Central memory CD8-positive, alpha-beta T cell (primary cell): ENCODE data around the gene NFU1.
"Not testable (repeated sequence)": the region's sequence is repeated elsewhere in the genome, so short reads cannot be mapped to it uniquely, and the experiment has no call there.

Experiments used
- ATAC-seq: fragments of 150-1000 bp; cut with Tn5 transposase; replicated peaks from 2 replicates; pipeline ENCODE4 v1.10.0; 2022; ENCODE audit warnings: mild to moderate bottlenecking, moderate FRiP score, moderate number of reproducible peaks; ENCODE audit not compliant: poor library complexity, severe bottlenecking; ENCODE audit errors: extremely low read depth
- DNase-seq, 2 donors: peaks; one replicate each; pipeline ENCODE4 v3.0.0; 2021; ENCODE audit warnings: low spot score in 2 of 2
- H3K27ac Mint-ChIP-seq: one replicate; pipeline ENCODE4 v1.8.0; 2022; ENCODE audit warnings: low read depth, mild to moderate bottlenecking, moderate library complexity, mixed read lengths
- H3K27me3 Mint-ChIP-seq: one replicate; pipeline ENCODE4 v1.8.0; 2022; ENCODE audit warnings: mixed read lengths
- H3K36me3 Mint-ChIP-seq: one replicate; pipeline ENCODE4 v1.8.0; 2022; ENCODE audit warnings: mild to moderate bottlenecking, moderate library complexity, mixed read lengths; ENCODE audit not compliant: insufficient read depth
- H3K4me1 Mint-ChIP-seq: one replicate; pipeline ENCODE4 v1.8.0; 2022; ENCODE audit warnings: mixed read lengths
- H3K4me3 Mint-ChIP-seq: one replicate; pipeline ENCODE4 v1.8.0; 2022; ENCODE audit warnings: mild to moderate bottlenecking, moderate library complexity, mixed read lengths
- H3K9me3 Mint-ChIP-seq: one replicate; pipeline ENCODE4 v1.8.0; 2022; ENCODE audit warnings: mixed read lengths

NFU1 gene

DNA sequence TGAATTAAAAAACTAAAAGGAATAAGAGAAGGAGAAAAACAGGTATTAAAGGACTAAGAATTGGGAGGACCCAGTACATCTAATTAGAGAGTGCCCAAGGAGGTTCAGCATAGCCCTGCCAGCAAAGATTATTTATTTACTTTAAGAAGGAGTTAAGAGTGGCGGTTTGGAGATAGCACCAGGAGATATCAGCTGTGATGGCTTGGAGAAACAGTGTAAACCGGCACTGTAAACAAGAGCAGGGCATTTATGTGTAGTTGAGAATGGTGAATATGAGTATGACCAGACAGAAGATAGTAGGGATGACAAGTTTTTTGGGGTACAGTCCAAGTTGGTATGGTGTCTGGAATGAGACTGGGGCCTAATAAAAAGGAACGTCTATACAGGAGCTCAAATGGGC, 6.4 kb upstream of the NFU1 start:
- not testable (repeated sequence) for H3K36me3 Mint-ChIP-seq, H3K4me3 Mint-ChIP-seq, DNase-seq, H3K27ac Mint-ChIP-seq, H3K4me1 Mint-ChIP-seq, ATAC-seq, H3K27me3 Mint-ChIP-seq, H3K9me3 Mint-ChIP-seq

DNA sequence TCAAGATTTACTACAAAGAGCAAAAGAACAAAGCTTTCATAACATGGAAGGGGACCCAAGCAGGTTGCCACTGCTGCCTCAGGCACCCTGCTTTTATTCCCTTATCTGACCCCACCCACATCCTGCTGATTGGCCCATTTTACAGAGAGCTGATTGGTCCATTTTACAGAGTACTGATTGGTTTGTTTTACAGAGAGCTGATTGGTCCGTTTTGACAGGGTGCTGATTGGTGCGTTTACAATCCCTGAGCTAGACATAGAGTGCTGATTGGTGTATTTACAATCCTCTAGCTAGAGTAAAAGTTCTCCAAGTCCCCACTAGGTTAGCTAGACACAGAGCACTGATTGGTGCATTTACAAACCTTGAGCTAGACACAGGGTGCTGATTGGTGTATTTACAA, 2.3 kb upstream of the NFU1 start:
- not testable (repeated sequence) for ATAC-seq, H3K27me3 Mint-ChIP-seq, H3K9me3 Mint-ChIP-seq, H3K4me3 Mint-ChIP-seq, H3K36me3 Mint-ChIP-seq, DNase-seq
- H3K4me1 Mint-ChIP-seq: peaks cover 28% of the 10 kb centered on the region
- H3K27ac Mint-ChIP-seq: peak overlapping the region; percentile 94

DNA sequence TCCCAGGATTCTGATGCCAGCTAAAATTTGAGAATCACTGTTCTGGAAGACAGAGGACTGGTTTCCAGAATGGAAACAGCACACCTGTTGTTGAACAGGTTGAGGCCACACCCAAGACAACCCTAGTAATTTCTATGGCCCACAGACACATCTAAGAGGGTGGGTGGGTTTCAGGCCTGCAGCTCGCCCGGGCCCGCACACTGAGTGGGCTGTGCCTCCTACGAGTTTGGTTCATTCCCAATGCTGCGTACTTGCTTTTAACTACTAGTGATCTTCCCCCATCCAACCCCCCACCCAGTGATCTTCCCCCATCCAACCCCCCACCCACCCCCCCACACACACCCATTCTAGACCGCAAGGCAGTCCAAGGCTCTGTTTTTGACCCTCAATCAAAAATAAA, 1.3 kb upstream of the NFU1 start:
- H3K36me3 Mint-ChIP-seq: peaks cover 9% of the 10 kb centered on the region
- H3K27ac Mint-ChIP-seq: peak overlapping the region; percentile 94
- H3K9me3 Mint-ChIP-seq: no peaks in the 10 kb centered on the region
- H3K4me1 Mint-ChIP-seq: peaks cover 34% of the 10 kb centered on the region
- DNase-seq: no peak
- no peak for ATAC-seq
- H3K27me3 Mint-ChIP-seq: no peaks in the 10 kb centered on the region
- H3K4me3 Mint-ChIP-seq: peak overlapping the region; percentile 14

DNA sequence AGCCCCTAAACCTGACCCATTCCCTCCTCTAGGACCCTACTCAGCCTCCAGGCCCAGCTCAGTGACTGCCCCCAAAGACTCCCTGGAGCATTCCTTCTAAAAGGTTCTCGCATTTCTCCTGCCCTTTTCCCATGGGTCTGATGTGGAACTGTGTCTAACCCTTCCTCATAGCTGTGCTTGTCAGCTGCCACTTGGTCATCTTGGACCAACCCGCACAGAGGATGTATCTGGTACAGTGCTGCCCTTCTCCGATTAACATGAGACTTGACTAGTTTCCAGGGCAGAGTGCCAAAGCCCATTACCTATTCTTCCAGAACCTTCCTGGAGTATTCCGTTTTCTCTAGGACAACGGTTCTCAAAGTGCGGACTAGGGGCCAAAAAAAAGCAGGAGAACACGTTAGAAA, 518 bp upstream of the NFU1 start:
- no peaks in the 10 kb centered on the region for H3K27me3 Mint-ChIP-seq
- peak overlapping the region; percentile 94 for H3K27ac Mint-ChIP-seq
- H3K9me3 Mint-ChIP-seq: no peaks in the 10 kb centered on the region
- ATAC-seq: no peak
- no peak for DNase-seq
- peaks cover 34% of the 10 kb centered on the region for H3K4me1 Mint-ChIP-seq
- H3K4me3 Mint-ChIP-seq: peak overlapping the region; percentile 83
- peaks cover 9% of the 10 kb centered on the region for H3K36me3 Mint-ChIP-seq

DNA sequence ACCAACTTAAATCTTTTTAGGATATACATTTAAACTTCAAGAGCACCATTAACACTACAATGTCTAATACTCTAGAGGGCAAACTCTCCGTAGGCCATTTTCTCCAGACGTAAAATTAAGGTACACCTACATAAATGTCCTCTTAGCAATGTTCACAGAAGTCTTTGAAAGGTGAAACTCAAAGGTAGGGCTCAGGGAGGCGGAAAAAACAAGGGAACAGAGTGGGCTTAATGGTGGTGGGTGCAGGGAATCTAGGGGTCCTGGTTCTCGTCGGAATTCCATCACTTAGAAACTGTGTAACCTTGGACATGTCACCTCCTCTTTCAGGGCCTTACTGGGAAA, 668 bp downstream of the NFU1 start:
- Mint-ChIP-seq H3K27me3 (no peaks in the 10 kb centered on the region), H3K27ac (peak overlapping the region; percentile 94), H3K4me3 (peak overlapping the region; percentile 83), H3K9me3 (no peaks in the 10 kb centered on the region), H3K36me3 (peaks cover 12% of the 10 kb centered on the region), H3K4me1 (peaks cover 34% of the 10 kb centered on the region)
- no peak for DNase-seq
- ATAC-seq: peak; percentile 5

DNA sequence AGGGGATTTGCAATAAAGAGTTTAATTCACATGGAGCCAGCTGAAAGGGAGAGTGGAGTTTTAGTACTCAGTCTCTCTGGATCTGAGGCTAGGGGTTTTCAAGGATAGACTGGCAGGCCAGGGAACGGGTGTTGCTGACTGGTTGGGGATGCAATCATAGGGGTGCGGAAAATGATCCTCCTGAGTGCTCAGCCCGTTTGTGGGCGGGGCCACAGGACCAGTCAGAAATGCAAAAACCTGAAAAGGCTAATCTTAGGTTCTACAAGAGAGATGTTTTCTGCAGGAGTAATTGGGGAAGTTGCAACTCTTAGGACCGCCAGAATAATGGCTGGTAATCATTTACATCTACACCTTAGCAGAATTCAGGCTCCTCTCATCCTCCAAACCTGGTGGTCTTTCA, 2.5 kb downstream of the NFU1 start:
- Mint-ChIP-seq H3K27me3 (no peaks in the 10 kb centered on the region), H3K4me1 (peaks cover 34% of the 10 kb centered on the region), H3K27ac (no peak overlapping the region), H3K9me3 (no peaks in the 10 kb centered on the region), H3K36me3 (peaks cover 18% of the 10 kb centered on the region), H3K4me3 (peak overlapping the region; percentile 34)
- DNase-seq (no peak), ATAC-seq (no peak)

DNA sequence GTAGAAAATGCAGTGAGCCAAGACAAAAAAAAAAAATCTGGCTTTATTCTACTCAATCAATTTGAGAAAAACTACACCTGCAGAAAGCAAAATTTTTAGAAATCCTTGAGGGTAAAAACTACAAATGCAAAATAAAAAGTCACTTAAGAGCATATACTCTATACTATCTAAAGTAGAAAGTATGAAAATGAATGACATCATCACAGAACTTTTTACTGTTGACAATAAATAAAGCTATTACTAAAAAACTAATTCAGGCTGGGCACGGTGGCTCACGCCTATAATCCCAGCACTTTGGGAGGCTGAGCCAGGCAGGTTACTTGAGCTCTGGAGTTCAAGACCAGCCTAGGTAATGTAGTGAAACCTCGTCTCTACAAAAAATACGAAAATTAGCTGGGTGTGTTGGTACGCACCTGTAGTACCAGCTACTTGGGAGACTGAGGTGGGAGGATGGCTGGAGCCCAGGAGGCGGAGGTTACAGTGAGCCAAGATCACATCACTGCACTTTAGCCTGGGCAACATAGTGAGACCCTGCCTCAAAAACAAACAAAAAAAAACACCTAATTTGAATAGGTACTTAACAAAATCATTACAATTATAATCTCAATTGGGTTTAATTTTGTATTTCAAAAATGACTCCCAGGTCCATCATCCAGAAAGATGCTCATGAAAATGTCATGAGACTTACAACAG, 7.6 kb downstream of the NFU1 start:
- ATAC-seq: no peak
- no peak for DNase-seq
- Mint-ChIP-seq H3K27ac (no peak overlapping the region), H3K9me3 (no peaks in the 10 kb centered on the region), H3K4me1 (peaks cover 7% of the 10 kb centered on the region), H3K27me3 (no peaks in the 10 kb centered on the region), H3K36me3 (peaks cover 38% of the 10 kb centered on the region), H3K4me3 (no peak overlapping the region)

DNA sequence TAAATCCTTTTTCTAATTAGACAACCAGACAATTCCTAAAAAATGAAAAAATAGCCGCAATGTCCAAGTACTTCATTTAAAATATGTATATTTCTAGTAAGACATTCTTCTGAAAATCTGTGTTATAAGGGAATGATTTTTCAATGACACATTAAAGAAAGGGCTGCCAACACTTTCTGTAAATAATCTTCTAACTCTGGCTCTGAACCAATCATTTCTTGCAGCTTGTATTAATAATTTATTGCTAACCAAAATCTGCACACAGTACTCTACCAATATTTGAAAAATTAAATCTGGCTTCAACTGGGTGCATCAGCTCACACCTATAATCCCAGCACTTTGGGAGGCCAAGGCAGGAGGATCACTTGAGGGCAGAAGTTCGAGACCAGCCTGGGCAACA, 8.3 kb downstream of the NFU1 start:
- H3K27ac Mint-ChIP-seq: no peak overlapping the region
- H3K4me3 Mint-ChIP-seq: no peak overlapping the region
- ATAC-seq: no peak

DNA sequence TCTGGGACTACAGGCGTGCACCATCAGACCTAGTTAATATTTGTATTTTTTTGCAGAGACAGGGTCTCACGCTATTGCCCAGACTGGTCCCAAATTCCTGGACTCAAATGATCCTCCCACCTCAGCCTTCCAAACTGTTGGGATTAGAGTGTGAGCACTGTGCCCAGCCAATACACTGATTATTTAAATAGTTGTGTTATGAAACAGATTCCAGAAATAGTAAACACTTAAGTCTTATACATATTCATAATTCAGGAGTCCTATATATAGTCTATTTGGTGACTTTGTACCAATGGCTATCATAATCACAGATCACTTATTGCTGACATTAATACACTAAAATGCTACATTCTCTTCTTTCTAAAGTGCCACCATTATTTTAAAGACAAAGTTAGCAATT, 12.8 kb downstream of the NFU1 start:
- DNase-seq: no peak
- peaks cover 41% of the 10 kb centered on the region for H3K36me3 Mint-ChIP-seq
- no peaks in the 10 kb centered on the region for H3K9me3 Mint-ChIP-seq
- H3K27ac Mint-ChIP-seq: no peak overlapping the region
- no peaks in the 10 kb centered on the region for H3K27me3 Mint-ChIP-seq
- ATAC-seq: no peak
- H3K4me3 Mint-ChIP-seq: no peak overlapping the region
- H3K4me1 Mint-ChIP-seq: no peaks in the 10 kb centered on the region

More for the DNA sequence above, 8.3 kb downstream of the NFU1 start:
- peaks cover 38% of the 10 kb centered on the region for H3K36me3 Mint-ChIP-seq
- no peak for DNase-seq
- no peaks in the 10 kb centered on the region for H3K4me1 Mint-ChIP-seq
- no peaks in the 10 kb centered on the region for H3K27me3 Mint-ChIP-seq
- no peaks in the 10 kb centered on the region for H3K9me3 Mint-ChIP-seq

DNA sequence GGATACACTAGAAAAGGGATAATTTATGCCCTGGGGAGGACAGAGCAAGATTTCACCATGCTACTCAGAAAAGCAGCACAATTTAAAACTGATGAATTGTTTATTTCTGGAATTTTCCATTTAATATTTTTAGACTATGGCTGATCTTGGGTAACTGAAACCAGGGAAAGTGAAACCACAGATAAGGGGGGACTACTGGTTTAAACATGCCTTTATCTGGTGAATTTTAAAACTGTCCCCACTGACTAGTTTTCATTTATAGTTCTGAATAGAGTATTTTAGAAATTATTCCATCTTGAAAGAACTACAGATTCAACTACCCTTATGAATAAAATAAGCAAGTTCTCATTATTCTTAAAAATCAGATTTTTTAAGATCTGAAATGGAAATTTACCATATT, 15.0 kb downstream of the NFU1 start:
- DNase-seq: no peak
- Mint-ChIP-seq H3K36me3 (peaks cover 36% of the 10 kb centered on the region), H3K27ac (no peak overlapping the region), H3K9me3 (no peaks in the 10 kb centered on the region), H3K4me1 (no peaks in the 10 kb centered on the region), H3K4me3 (no peak overlapping the region), H3K27me3 (no peaks in the 10 kb centered on the region)
- no peak for ATAC-seq

DNA sequence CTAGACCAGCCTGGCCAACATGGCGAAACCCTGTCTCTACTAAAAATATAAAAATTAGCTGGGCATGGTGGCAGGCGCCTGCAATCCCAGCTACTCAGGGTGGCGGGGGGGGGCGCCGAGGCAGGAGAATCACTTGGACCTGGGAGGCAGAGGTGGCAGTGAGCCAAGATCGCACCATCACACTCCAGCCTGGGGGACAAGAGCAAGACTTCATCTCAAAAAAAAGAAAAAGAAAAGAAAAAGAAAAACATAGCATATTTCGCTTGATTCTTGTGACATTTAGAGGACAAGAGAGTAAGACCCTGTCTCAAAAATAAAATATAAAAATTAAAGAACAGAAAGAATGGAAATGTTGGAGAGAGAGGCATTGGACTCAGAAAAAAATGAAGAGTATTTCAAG, 18.1 kb downstream of the NFU1 start:
- not testable (repeated sequence) for ATAC-seq, H3K27ac Mint-ChIP-seq, H3K9me3 Mint-ChIP-seq, DNase-seq, H3K4me3 Mint-ChIP-seq, H3K27me3 Mint-ChIP-seq, H3K4me1 Mint-ChIP-seq
- H3K36me3 Mint-ChIP-seq: peaks cover 40% of the 10 kb centered on the region

DNA sequence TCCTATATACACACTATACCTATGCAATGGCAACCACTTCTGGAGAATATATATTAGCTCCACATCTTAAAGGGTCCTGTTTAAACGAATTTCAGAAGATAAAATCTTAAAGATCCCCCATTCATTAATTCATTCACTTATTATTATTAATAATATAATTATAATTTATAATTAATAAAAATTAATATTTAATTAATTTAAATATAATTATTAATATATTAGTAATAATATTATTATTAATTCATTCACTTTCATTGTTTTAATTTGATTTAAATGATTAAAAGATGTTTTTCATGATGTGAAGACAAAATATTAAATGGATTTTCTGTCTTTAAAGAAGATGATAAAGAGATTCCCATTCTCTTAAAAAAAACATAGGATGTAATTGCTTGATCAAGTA, 21.1 kb downstream of the NFU1 start:
- no peaks in the 10 kb centered on the region for H3K9me3 Mint-ChIP-seq
- H3K4me3 Mint-ChIP-seq: no peak overlapping the region
- H3K27me3 Mint-ChIP-seq: no peaks in the 10 kb centered on the region
- no peaks in the 10 kb centered on the region for H3K4me1 Mint-ChIP-seq
- DNase-seq (no peak), ATAC-seq (no peak)
- peaks cover 46% of the 10 kb centered on the region for H3K36me3 Mint-ChIP-seq
- peak overlapping the region; percentile 17 for H3K27ac Mint-ChIP-seq

DNA sequence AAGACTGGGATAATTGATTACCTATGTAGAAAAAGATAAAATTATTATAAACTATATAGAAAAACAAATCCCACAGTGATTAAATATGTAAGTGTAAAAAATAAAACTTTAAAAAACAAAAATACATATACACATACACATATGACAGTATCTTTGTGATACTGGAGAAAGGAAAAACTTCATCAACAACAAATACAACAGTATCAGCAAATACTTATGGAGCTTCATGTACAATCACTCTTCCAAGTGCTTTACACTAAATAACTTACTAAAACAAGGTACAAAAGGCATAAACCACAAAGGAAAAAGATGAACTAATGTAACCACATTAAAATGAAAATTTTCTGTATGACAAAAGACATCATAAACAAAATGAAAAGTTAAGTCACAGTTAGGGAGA, 26.1 kb downstream of the NFU1 start:
- H3K9me3 Mint-ChIP-seq: no peaks in the 10 kb centered on the region
- H3K4me3 Mint-ChIP-seq: no peak overlapping the region
- H3K36me3 Mint-ChIP-seq: peaks cover 38% of the 10 kb centered on the region
- no peak overlapping the region for H3K27ac Mint-ChIP-seq
- no peaks in the 10 kb centered on the region for H3K4me1 Mint-ChIP-seq
- ATAC-seq: no peak
- H3K27me3 Mint-ChIP-seq: no peaks in the 10 kb centered on the region
- DNase-seq: no peak

DNA sequence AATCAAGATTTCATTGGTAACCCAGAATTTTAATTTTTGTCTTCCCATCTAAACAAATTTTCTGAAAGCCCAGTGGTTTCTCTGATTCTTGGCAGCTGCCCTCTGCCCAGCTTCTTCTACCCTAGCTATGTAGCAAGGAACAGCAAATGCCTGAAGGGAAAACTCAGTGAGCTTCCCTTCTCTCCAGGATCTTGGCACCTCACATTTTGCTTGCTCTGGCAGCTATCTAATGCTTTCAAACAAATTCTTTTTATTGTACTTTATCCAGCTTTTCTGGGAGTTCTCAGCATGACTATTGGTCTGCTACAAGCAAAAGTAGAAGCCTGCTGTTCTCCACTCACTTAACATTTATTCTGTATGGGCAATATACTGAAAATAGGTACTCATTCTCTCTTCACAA, 31.9 kb downstream of the NFU1 start:
- no peak overlapping the region for H3K27ac Mint-ChIP-seq
- peaks cover 34% of the 10 kb centered on the region for H3K36me3 Mint-ChIP-seq
- DNase-seq (no peak), ATAC-seq (no peak)
- H3K9me3 Mint-ChIP-seq: no peaks in the 10 kb centered on the region
- H3K4me1 Mint-ChIP-seq: no peaks in the 10 kb centered on the region
- no peak overlapping the region for H3K4me3 Mint-ChIP-seq
- no peaks in the 10 kb centered on the region for H3K27me3 Mint-ChIP-seq
